Transverse colon (tissue), 4 donors: ENCODE data around the gene TMEM184A.

Source experiments
- EP300 ChIP-seq: sonication (generic); formaldehyde crosslinking; IDR thresholded peaks from one replicate; pipeline ENCODE4 v1.6.1; 2017; ENCODE audit warnings: antibody characterized with exemption, low read depth
- POLR2A ChIP-seq: fragments of 450-650 bp; IDR thresholded peaks from one replicate; pipeline ENCODE4 v1.6.1; 2016; ENCODE audit warnings: antibody characterized with exemption, mild to moderate bottlenecking, moderate library complexity
- POLR2AphosphoS5 ChIP-seq, 3 donors: sonication (generic); formaldehyde crosslinking; IDR thresholded peaks; one replicate each; pipeline ENCODE4 v1.6.1; 2016; ENCODE audit warnings: antibody characterized with exemption in 3 of 3
- TF ChIP-seq, protein P1 (sequence below), 5 experiments: fragments of 200-600 bp in 3 of 5; fragments of 450-650 bp in 2 of 5; sonication (generic) in 3 of 5; IDR thresholded peaks; 1 replicate in 2 of 5; 2 replicates in 3 of 5; pipeline ENCODE4 v1.5.1; 2016 to 2017; ENCODE audit warnings: antibody characterized with exemption in 5 of 5, inconsistent platforms in 3 of 5, mild to moderate bottlenecking in 2 of 5, moderate library complexity in 1 of 5

DNA sequence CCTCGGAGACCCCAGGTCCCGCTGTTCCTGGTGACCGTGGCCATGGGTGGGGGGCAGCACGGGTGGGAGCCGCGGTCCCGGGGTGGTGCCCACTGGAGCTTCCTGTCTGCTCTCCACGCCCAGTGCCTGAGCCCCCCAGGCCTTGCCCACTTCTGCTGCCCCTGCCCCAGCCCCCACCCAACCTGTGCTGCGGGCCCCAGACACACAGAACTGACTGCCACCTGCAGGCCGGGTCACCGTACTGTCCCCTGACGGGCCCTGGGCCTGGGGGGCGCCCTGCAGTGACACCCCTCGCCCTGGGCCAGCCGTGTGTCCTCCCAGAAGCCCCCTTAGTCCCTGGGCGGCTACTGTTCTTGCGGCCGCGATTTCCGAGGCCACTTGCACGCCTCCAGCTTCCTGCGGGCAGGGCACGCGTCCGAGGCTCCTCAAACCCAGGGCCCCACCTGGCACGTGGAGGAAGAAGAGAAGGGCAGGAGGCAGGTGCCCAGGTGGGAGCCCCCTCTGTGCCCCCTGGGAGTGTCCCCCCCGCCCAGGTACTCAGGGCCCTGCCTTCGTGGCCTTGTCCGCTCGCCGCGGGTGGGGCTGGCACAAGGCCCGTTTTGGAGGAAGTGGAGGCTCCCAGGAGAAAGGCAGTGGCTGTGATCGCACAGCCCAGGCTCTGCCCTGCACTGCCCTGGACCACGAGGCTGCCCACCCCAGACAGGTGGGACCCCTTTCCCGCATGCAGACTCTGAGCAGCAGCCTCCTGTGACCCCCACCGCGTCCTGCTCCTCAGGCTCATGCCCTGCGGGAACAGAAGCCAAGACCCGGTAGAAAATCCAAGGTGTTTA, 10.4 kb downstream of the TMEM184A start:
- TF ChIP-seq, protein P1, sequence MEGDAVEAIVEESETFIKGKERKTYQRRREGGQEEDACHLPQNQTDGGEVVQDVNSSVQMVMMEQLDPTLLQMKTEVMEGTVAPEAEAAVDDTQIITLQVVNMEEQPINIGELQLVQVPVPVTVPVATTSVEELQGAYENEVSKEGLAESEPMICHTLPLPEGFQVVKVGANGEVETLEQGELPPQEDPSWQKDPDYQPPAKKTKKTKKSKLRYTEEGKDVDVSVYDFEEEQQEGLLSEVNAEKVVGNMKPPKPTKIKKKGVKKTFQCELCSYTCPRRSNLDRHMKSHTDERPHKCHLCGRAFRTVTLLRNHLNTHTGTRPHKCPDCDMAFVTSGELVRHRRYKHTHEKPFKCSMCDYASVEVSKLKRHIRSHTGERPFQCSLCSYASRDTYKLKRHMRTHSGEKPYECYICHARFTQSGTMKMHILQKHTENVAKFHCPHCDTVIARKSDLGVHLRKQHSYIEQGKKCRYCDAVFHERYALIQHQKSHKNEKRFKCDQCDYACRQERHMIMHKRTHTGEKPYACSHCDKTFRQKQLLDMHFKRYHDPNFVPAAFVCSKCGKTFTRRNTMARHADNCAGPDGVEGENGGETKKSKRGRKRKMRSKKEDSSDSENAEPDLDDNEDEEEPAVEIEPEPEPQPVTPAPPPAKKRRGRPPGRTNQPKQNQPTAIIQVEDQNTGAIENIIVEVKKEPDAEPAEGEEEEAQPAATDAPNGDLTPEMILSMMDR (IDR thresholded peaks at IDR 0.05), result peak in 3 of 5 experiments; percentile 9 to 26 (median 22)
- TF ChIP-seq POLR2AphosphoS5 (IDR thresholded peaks at IDR 0.05) (no peak), EP300 (no peak), POLR2A (no peak)
